GM19463 (cell line): ENCODE results near the gene SPATA46.
"Not testable (repeated sequence)": the region's sequence is repeated elsewhere in the genome, so short reads cannot be mapped to it uniquely, and the experiment has no call there.

Experiments used
- ATAC-seq: cut with Tn5 transposase; IDR thresholded peaks from one replicate; pipeline ENCODE4 v1.9.1; 2021; ENCODE audit warnings: mild to moderate bottlenecking, moderate library complexity; ENCODE audit not compliant: unreplicated experiment

Gene SPATA46

GRCh38 chr1:162359523-162360236, 17.0 kb downstream of the SPATA46 start:
- ATAC-seq, result no peak

DNA sequence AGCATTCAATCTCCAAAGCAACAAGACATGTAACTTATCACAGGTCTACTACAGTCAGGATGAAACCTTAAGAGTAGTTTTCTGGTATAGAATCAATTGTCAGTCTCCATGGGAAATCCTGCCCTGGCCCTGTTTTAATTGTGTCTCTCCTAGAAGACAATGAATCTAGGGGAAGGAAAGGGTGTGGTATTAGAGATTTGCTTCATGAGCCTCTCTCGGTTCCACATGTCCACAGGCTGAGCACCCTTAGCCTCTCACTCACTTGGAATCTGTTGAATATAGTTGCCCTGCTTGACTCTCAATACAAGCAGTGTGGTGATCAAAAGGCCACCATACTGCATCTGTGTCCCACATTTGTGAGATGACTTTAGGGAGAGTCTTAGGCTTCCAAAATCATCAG, 17.7 kb downstream of the SPATA46 start:
- ATAC-seq, result no peak

GRCh38 chr1:162357681-162358266, 18.9 kb downstream of the SPATA46 start:
- no peak for ATAC-seq

DNA sequence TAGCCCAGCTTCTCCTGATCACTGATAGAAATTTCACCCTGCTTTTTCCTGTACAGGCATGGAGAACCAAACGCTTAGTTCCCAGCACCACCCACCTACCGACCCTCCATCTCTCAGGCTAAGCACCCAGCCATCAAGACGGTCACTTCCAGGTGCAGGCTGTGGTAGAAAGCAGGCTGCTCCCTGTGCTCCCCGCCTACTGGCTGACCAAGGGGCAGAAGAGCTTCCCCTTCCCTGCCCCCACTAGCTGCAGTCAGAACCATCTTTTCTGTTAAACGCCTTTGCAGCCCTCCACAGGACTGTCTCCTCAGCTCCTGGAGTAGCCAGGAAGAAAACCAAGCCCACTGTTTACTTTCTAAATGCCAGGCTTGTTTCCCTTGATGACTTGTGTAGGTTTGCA, 23.0 kb downstream of the SPATA46 start:
- ATAC-seq, result no peak

DNA sequence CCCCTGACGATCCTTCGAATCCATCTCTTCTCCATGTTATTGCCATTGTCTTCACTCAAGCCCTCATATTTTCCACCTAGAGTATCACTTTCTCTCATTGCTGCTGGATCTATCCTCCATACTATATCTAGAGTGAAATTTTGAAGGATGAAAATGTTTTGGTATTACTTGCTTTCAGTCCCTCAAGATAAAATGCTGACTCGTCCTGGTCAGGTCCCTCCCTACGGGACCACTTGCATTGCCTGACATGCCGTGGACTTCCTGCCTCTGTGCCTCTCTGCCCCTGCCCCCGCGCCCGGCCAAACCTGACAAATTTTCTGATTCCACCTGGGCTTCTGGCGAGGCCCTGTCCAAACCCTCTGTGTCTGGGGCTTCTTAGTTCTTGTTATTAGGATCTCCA, 23.6 kb downstream of the SPATA46 start:
- ATAC-seq, result no peak

GRCh38 chr1:162351874-162352273, 24.8 kb downstream of the SPATA46 start:
- not testable (repeated sequence) for ATAC-seq

GRCh38 chr1:162351246-162351842, 25.3 kb downstream of the SPATA46 start:
- ATAC-seq, result no peak

DNA sequence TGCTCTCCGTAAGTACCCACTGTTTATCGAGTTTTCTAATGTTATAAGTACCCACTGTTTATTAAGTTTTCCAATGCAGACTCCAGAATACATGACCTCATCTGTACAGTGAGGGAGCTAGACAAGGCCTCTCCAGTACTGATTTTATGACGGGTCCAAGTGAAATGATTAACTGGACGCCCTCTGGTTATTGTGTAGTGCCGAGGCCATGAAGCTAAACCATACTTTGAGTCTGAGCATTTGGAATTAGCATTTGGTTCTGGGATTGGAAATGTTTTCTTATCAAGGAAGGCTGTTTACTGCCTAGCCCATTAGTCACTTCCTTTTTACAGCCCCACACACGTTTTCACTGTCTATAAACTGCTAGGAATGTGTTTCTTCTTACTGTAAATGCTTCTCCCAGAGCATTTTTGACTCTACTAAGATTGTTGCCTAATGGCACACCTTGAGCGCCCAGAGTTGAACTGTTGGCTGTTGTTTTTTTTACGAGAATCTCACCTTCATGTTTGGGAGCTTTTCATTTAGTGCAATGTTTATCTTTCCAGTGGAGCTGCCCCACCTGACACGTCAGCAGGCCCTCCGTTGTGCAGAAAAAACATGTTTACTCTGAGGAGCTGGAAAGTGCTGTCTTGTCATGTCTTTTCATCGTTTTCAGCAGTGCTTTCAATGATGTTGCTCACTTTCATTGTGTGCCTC, 26.9 kb downstream of the SPATA46 start:
- ATAC-seq, result no peak

DNA sequence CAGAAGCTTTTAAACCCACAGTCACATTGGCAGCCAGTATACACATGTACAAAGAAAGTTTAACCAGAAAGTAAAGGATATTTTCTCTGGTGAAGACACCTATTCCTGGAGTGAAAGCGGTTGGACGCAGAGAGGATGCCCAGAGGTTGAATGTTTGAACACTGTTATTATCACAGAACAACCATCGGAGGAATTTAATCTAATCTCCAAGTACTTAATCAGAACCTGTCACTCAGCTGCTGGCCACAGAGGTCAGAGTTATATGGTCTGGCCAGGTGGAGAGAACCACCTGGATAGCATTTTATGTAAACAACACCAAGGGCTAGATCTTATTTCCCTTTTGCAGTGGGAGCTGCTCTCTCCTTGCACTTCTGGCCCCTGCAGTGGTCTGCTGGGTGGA, 29.4 kb downstream of the SPATA46 start:
- ATAC-seq, result no peak

DNA sequence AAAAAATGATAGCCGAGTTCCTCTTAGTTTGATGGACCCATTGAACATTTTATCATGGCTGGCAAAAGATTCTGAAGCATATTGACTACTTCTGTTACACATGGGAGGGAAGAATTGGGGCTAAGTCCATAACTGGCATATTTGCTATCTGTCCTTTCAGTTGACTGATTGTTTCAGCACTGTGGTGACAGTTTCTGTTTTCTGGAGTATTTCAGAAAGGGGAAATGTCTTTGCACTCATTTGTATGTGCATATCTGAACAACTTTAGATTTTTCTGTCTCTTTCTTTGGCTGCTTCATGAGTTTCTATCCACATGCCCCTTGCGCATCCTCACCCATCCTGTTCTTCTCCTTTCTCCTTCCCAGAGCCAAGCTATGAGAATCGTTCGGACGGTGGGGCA, 33.2 kb downstream of the SPATA46 start:
- ATAC-seq, result no peak

GRCh38 chr1:162342452-162342983, 34.1 kb downstream of the SPATA46 start:
- no peak for ATAC-seq

GRCh38 chr1:162336621-162337285, 39.9 kb downstream of the SPATA46 start:
- ATAC-seq, result no peak

DNA sequence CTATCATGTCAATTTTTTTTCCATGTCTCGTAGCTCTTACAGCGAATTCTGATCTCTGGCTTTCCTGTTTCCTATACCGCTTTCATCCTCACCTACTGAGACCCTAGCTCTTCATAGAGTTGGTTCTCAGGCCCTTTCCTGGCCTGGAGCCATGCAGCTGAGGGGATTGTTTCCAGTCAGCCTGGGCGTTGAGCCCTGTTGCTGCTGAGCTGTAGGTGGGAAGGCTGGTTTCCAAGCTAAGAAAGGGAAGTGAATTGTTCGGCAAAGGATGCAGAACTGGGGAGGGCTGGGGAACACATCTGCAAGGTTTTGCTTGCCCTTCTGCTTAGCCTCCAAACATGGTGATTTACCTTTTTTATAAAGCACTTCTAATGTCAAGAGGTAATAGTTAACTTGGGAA, 41.5 kb downstream of the SPATA46 start:
- no peak for ATAC-seq

DNA sequence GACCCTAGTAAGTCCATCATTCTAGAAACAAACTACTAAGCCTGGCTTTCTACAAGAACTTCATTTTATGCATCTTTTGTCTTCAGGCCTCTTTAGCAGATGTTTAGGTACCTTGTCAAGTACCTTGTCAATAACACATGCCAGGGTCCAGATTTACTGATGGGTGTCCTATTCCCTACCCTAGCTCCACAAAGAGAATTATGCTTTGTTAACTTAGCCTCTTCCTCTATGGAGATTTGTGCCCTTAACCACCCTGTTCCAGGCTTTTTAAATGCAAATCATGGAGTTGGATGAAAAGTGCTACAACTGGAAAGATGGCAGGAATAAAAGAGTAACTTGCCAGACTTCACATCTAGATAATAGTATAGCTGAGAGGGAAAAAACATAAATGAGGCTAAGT, 42.7 kb downstream of the SPATA46 start:
- ATAC-seq, result no peak

- no peak for ATAC-seq
These were observed 46.8 kb downstream of the SPATA46 start for GRCh38 chr1:162329826-162330225.

GRCh38 chr1:162328512-162328911, 48.1 kb downstream of the SPATA46 start:
- ATAC-seq, result no peak

DNA sequence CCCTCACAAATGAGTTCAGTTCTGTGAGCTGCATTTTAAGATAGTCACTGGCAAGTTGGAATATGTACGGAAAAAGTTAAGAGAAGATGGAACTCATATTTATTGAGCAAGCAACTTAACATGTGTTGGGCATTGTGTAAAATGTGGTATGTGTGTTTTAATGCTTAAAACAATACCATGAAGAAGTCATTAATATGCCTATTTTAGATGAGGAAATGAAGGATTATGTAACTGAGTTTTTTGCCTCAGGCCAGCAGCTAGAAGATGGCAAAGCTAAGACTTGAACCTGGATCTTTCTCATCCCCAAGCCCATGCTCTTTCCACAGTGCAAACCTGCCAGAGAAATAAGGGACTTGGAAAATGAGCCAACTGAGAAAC, 48.9 kb downstream of the SPATA46 start:
- ATAC-seq, result no peak

- ATAC-seq, result no peak
These were observed 49.4 kb downstream of the SPATA46 start for GRCh38 chr1:162327144-162327787.

- no peak for ATAC-seq
These were observed 50.1 kb downstream of the SPATA46 start for GRCh38 chr1:162326559-162326958.

DNA sequence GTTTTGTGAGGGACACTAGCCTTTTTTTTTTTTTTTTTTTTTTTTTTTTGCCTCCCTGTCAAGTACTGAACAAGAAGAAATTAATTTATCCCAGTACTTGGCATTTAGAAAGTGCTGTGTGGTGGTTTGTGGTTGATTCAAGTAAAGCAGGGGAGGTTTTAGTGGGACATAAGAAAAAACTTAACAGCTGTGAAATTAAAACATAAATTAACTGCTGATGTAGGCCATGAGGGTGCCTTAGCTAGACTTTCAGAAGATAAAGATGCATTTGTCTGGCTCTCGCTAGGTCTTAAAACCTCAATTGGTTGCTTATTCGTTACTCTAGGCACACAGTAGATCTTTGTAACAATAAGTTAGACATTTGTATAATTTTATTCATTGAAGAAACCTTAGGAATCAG, 52.3 kb downstream of the SPATA46 start:
- no peak for ATAC-seq
